Stomach (tissue), 4 donors: ENCODE measurements around the gene CDCA4.
A peak's percentile ranks its signal among the peaks of the same experiment; 100 is the strongest.

Experiments
- EP300 ChIP-seq: sonication (generic); formaldehyde crosslinking; IDR thresholded peaks from one replicate; pipeline ENCODE4 v1.6.1; 2017; ENCODE audit warnings: antibody characterized with exemption
- POLR2A ChIP-seq, 4 donors: fragments of 450-650 bp; IDR thresholded peaks; one replicate each; pipeline ENCODE4 v1.6.1; 2016; ENCODE audit warnings: antibody characterized with exemption in 4 of 4, control low read depth in 2 of 4, mild to moderate bottlenecking in 1 of 4, moderate library complexity in 1 of 4
- POLR2AphosphoS5 ChIP-seq, 3 donors: sonication (generic); formaldehyde crosslinking; IDR thresholded peaks; one replicate each; pipeline ENCODE4 v1.6.1; 2016; ENCODE audit warnings: antibody characterized with exemption in 3 of 3
- TF ChIP-seq, protein P1 (sequence below), 7 experiments: fragments of 450-650 bp in 4 of 7; fragments of 200-600 bp in 3 of 7; sonication (generic) in 3 of 7; IDR thresholded peaks; one replicate each; pipeline ENCODE4 v1.5.1; 2016 to 2019; ENCODE audit warnings: antibody characterized with exemption in 7 of 7, control low read depth in 2 of 7, mild to moderate bottlenecking in 1 of 7

DNA sequence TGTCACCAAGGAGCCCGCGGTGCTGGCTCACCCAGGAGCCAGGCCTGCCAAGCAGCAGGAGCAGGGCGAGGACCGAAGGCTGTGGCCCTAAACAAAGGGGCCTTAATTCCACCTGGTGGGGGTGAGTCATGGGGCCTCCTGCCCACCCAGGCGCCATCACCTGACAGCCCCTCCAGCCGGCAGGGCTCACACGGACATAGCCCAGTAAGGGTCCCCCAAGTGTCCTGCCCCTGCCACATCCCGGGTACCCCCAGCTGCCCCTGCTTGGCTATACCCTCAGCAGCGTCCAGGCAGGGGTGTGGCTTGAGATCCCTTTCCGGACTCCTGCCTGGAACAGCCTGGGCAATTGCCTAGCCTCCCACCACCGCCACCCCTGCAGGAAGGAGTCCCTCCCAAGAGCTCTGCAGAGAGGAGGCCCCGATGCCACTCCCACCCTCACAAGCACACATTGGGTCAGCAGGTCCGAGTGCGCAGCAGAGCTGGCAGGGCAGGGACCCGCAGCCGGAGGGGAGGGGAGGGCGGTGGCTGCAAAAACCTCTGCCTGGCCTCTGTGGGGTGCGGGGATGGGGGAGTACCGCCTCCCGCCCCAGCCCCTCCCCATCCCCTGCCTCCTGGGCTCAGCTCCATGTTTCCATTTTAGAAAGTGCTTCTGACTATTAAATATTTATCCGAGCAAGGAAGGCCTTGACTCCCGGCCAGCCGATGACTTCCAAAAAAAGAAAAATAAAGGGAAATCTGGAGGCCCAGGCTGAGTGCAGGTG is 47.3 kb downstream of the CDCA4 start:
- TF ChIP-seq, protein P1, sequence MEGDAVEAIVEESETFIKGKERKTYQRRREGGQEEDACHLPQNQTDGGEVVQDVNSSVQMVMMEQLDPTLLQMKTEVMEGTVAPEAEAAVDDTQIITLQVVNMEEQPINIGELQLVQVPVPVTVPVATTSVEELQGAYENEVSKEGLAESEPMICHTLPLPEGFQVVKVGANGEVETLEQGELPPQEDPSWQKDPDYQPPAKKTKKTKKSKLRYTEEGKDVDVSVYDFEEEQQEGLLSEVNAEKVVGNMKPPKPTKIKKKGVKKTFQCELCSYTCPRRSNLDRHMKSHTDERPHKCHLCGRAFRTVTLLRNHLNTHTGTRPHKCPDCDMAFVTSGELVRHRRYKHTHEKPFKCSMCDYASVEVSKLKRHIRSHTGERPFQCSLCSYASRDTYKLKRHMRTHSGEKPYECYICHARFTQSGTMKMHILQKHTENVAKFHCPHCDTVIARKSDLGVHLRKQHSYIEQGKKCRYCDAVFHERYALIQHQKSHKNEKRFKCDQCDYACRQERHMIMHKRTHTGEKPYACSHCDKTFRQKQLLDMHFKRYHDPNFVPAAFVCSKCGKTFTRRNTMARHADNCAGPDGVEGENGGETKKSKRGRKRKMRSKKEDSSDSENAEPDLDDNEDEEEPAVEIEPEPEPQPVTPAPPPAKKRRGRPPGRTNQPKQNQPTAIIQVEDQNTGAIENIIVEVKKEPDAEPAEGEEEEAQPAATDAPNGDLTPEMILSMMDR (IDR thresholded peaks at IDR 0.05), result peak in 1 of 7 experiments; percentile 7
- peak in 2 of 3 donors; percentile 19 to 47 for TF ChIP-seq POLR2AphosphoS5 (IDR thresholded peaks at IDR 0.05)
- TF ChIP-seq POLR2A (IDR thresholded peaks at IDR 0.05), result no peak
- no peak for TF ChIP-seq EP300
